Hepatocyte (in vitro differentiated cells): Measurements from ENCODE around the gene CENPK.

Experiments
- EZH2 ChIP-seq: fragments of 200-600 bp; sonication (generic); IDR thresholded peaks from 2 replicates; pipeline ENCODE4 v1.6.1; 2016; ENCODE audit warnings: antibody characterized with exemption, mild to moderate bottlenecking, borderline replicate concordance
- TF ChIP-seq, protein P1 (sequence below): fragments of 200-600 bp; sonication (generic); IDR thresholded peaks from 2 replicates; pipeline ENCODE4 v1.5.1; 2016; ENCODE audit warnings: antibody characterized with exemption, mild to moderate bottlenecking; ENCODE audit not compliant: poor library complexity

DNA sequence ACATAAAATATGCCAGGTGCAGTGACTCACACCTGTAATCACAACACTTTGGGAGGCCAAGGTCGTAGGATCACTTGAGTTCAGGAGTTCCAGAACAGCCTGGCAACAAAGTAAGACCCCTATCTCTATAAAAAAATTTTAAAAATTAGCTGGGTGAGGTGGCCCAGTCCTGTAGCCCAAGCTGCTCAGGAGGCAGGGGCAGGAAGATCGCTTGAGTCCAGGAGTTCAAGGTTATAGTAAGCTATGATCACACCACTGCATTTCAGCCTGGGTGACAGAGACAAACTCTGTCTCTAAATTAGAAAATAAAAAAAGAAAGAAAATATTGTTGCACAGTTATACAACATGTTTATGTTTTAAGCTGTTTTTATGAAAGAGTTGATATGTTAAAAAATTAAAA, 6.8 kb downstream of the CENPK start:
- TF ChIP-seq EZH2: no peak
- TF ChIP-seq, protein P1, sequence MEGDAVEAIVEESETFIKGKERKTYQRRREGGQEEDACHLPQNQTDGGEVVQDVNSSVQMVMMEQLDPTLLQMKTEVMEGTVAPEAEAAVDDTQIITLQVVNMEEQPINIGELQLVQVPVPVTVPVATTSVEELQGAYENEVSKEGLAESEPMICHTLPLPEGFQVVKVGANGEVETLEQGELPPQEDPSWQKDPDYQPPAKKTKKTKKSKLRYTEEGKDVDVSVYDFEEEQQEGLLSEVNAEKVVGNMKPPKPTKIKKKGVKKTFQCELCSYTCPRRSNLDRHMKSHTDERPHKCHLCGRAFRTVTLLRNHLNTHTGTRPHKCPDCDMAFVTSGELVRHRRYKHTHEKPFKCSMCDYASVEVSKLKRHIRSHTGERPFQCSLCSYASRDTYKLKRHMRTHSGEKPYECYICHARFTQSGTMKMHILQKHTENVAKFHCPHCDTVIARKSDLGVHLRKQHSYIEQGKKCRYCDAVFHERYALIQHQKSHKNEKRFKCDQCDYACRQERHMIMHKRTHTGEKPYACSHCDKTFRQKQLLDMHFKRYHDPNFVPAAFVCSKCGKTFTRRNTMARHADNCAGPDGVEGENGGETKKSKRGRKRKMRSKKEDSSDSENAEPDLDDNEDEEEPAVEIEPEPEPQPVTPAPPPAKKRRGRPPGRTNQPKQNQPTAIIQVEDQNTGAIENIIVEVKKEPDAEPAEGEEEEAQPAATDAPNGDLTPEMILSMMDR: no peak
